H1 (cell line): ENCODE data around the gene WDR1.
A peak's percentile ranks its signal among the peaks of the same experiment; 100 is the strongest.

Experiments used
- BACH1 ChIP-seq: IDR thresholded peaks from 2 replicates; pipeline ENCODE4 v1.6.1; 2012; ENCODE audit warnings: low read length, improper control_type of control experiment
- CHD2 ChIP-seq: IDR thresholded peaks from 2 replicates; pipeline ENCODE4 v1.6.1; 2012; ENCODE audit warnings: low read length, improper control_type of control experiment
- CTCF ChIP-seq, 3 experiments: IDR thresholded peaks; 1 replicate in 2 of 3; 2 replicates in 1 of 3; pipeline versions ENCODE4 v1.5.1 to v1.6.1; 2011; ENCODE audit warnings: low read length in 3 of 3, mild to moderate bottlenecking in 3 of 3, inconsistent platforms in 2 of 3, low read depth in 1 of 3, moderate library complexity in 1 of 3; ENCODE audit not compliant: insufficient read depth in 1 of 3; ENCODE audit errors: control extremely low read depth in 1 of 3
- GTF2F1 ChIP-seq: IDR thresholded peaks from 2 replicates; pipeline ENCODE4 v1.6.1; 2012; ENCODE audit warnings: low read depth, low read length, improper control_type of control experiment, borderline replicate concordance
- HDAC2 ChIP-seq, 2 experiments: fragments of 300-600 bp in 1 of 2; sonication (generic) in 1 of 2; IDR thresholded peaks; 2 replicates each; pipeline ENCODE4 v1.6.1; 2011 to 2012; ENCODE audit warnings: low read depth in 2 of 2, low read length in 2 of 2, mild to moderate bottlenecking in 2 of 2, moderate library complexity in 2 of 2, borderline replicate concordance in 1 of 2, inconsistent platforms in 1 of 2
- JUN ChIP-seq: IDR thresholded peaks from 2 replicates; pipeline ENCODE4 v1.6.1; 2011; ENCODE audit warnings: low read depth, mild to moderate bottlenecking, improper control_type of control experiment, low read length
- MAX ChIP-seq: IDR thresholded peaks from 2 replicates; pipeline ENCODE4 v1.6.1; 2012; ENCODE audit warnings: inconsistent platforms
- POLR2A ChIP-seq, 2 experiments: IDR thresholded peaks; 1 replicate in 1 of 2; 2 replicates in 1 of 2; pipeline ENCODE4 v1.6.1; 2011; ENCODE audit warnings: low read depth in 2 of 2, low read length in 2 of 2, mild to moderate bottlenecking in 2 of 2; ENCODE audit errors: control extremely low read depth in 1 of 2
- SIN3A ChIP-seq, 2 experiments: IDR thresholded peaks in 1 of 2; conservative IDR thresholded peaks in 1 of 2; 2 replicates each; pipeline ENCODE4 v1.6.1; 2011 to 2012; ENCODE audit warnings: low read length in 2 of 2, improper control_type of control experiment in 1 of 2, low read depth in 1 of 2, mild to moderate bottlenecking in 1 of 2
- SP2 ChIP-seq: IDR thresholded peaks from 2 replicates; pipeline ENCODE4 v1.6.1; 2012; ENCODE audit warnings: mild to moderate bottlenecking, low read length, inconsistent platforms
- SRF ChIP-seq: IDR thresholded peaks from 2 replicates; pipeline ENCODE4 v1.6.1; 2011; ENCODE audit warnings: mild to moderate bottlenecking, low read depth, low read length, moderate library complexity
- TBP ChIP-seq: IDR thresholded peaks from 2 replicates; pipeline ENCODE4 v1.6.1; 2011; ENCODE audit warnings: low read depth, low read length, improper control_type of control experiment

GRCh38 chr4:10119773-10120172 lies 3.2 kb upstream of the WDR1 start:
- TF ChIP-seq CHD2 (no peak), HDAC2 (IDR thresholded peaks at IDR 0.05; ENCODE audit: borderline replicate concordance in 1 of 2, low read depth in 2 of 2, low read length in 2 of 2) (no peak), CTCF (IDR thresholded peaks at IDR 0.05; ENCODE audit: control extremely low read depth in 1 of 3, insufficient read depth in 1 of 3, low read depth in 1 of 3, low read length in 3 of 3) (no peak), SRF (no peak), SIN3A (conservative IDR thresholded peaks at IDR 0.05 in 1 of 2, IDR thresholded peaks at IDR 0.05 in 1 of 2; ENCODE audit: low read depth in 1 of 2, low read length in 2 of 2) (no peak), SP2 (no peak), BACH1 (no peak), MAX (no peak), JUN (no peak), POLR2A (IDR thresholded peaks at IDR 0.05; ENCODE audit: control extremely low read depth in 1 of 2, low read depth in 2 of 2, low read length in 2 of 2) (peak in 1 of 2 experiments; percentile 68; a peak in 2 of 3 replicates), GTF2F1 (no peak), TBP (no peak)
